GM12878 (cell line): ENCODE measurements around the gene IL4. TPM values are rescaled to one million over a fixed set of nuclear protein-coding genes. Genes with fewer than 3 reads are reported as not detected.

Experiments
- ATF7 ChIP-seq: fragments of 450-650 bp; IDR thresholded peaks from 2 replicates; pipeline ENCODE4 v1.6.1; 2016; ENCODE audit warnings: low read depth, mild to moderate bottlenecking
- CHD2 ChIP-seq: IDR thresholded peaks from 2 replicates; pipeline ENCODE4 v1.6.1; 2011; ENCODE audit warnings: low read depth, low read length, improper control_type of control experiment, borderline replicate concordance
- CREM ChIP-seq: IDR thresholded peaks from 2 replicates; pipeline ENCODE4 v1.6.1; 2014; ENCODE audit warnings: antibody characterized with exemption, low read depth
- ELK1 ChIP-seq: IDR thresholded peaks from 2 replicates; pipeline ENCODE4 v1.6.1; 2012; ENCODE audit warnings: low read depth, low read length, improper control_type of control experiment
- EZH2 ChIP-seq: IDR thresholded peaks from 2 replicates; pipeline ENCODE4 v1.6.1; 2012; ENCODE audit warnings: low read depth, mild to moderate bottlenecking, control low read depth, inconsistent platforms, low read length, borderline replicate concordance; ENCODE audit not compliant: control insufficient read depth
- HCFC1 ChIP-seq: fragments of 150-350 bp; IDR thresholded peaks from 2 replicates; pipeline ENCODE4 v1.6.1; 2014; ENCODE audit warnings: low read length
- IKZF2 ChIP-seq, 2 experiments: fragments of 450-650 bp; IDR thresholded peaks; 2 replicates each; pipeline ENCODE4 v1.6.1; 2017; ENCODE audit warnings: mild to moderate bottlenecking in 2 of 2, moderate library complexity in 2 of 2
- IRF4 ChIP-seq: IDR thresholded peaks from 2 replicates; pipeline ENCODE4 v1.6.1; 2011; ENCODE audit warnings: low read depth, low read length
- KDM1A ChIP-seq: fragments of 200-600 bp; sonication (generic); IDR thresholded peaks from 2 replicates; pipeline ENCODE4 v1.6.1; 2016; ENCODE audit warnings: borderline replicate concordance
- KLF5 ChIP-seq: fragments of 450-650 bp; IDR thresholded peaks from 2 replicates; pipeline ENCODE4 v1.6.1; 2014; ENCODE audit warnings: mild to moderate bottlenecking; ENCODE audit not compliant: partially characterized antibody
- MEF2A ChIP-seq: IDR thresholded peaks from 2 replicates; pipeline ENCODE4 v1.6.1; 2011; ENCODE audit warnings: low read depth, mild to moderate bottlenecking, low read length, moderate library complexity; ENCODE audit not compliant: insufficient read depth
- MXI1 ChIP-seq: fragments of 150-350 bp; IDR thresholded peaks from 2 replicates; pipeline ENCODE4 v1.6.1; 2011; ENCODE audit warnings: low read depth, mild to moderate bottlenecking, inconsistent platforms, low read length, improper control_type of control experiment
- NFIC ChIP-seq: IDR thresholded peaks from 2 replicates; pipeline ENCODE4 v1.6.1; 2012; ENCODE audit warnings: low read depth, mild to moderate bottlenecking, inconsistent platforms, low read length, moderate library complexity
- NFXL1 ChIP-seq: fragments of 450-650 bp; IDR thresholded peaks from 2 replicates; pipeline ENCODE4 v1.6.1; 2017; ENCODE audit warnings: antibody characterized with exemption, mild to moderate bottlenecking, borderline replicate concordance
- NR2F1 ChIP-seq: fragments of 450-650 bp; conservative IDR thresholded peaks from 2 replicates; pipeline ENCODE4 v1.6.1; 2017; ENCODE audit warnings: mild to moderate bottlenecking
- PAX8 ChIP-seq: fragments of 450-650 bp; IDR thresholded peaks from 2 replicates; pipeline ENCODE4 v1.6.1; 2017; ENCODE audit warnings: mild to moderate bottlenecking, moderate library complexity
- POLR2AphosphoS5 ChIP-seq: IDR thresholded peaks from 2 replicates; pipeline ENCODE4 v1.6.1; 2011; ENCODE audit warnings: mild to moderate bottlenecking, low read length, inconsistent platforms
- RAD21 ChIP-seq: IDR thresholded peaks from 2 replicates; pipeline ENCODE4 v1.6.1; 2011; ENCODE audit warnings: mild to moderate bottlenecking, low read depth, low read length, moderate library complexity; ENCODE audit not compliant: insufficient read depth
- RELA ChIP-seq: fragments of 450-650 bp; IDR thresholded peaks from 2 replicates; pipeline ENCODE4 v1.8.0; 2014; ENCODE audit warnings: borderline replicate concordance; ENCODE audit not compliant: partially characterized antibody
- RELB ChIP-seq: fragments of 450-650 bp; IDR thresholded peaks from 2 replicates; pipeline ENCODE4 v1.6.1; 2017; ENCODE audit warnings: low read depth, mild to moderate bottlenecking, moderate library complexity
- RUNX3 ChIP-seq: IDR thresholded peaks from 2 replicates; pipeline ENCODE4 v1.6.1; 2012; ENCODE audit warnings: low read length, inconsistent platforms
- SMAD5 ChIP-seq: IDR thresholded peaks from 2 replicates; pipeline ENCODE4 v1.6.1; 2016; ENCODE audit warnings: antibody characterized with exemption, low read depth
- SREBF2 ChIP-seq: IDR thresholded peaks from 2 replicates; pipeline ENCODE4 v1.6.1; 2012; ENCODE audit warnings: mild to moderate bottlenecking, low read length
- TAF1 ChIP-seq: IDR thresholded peaks from 2 replicates; pipeline ENCODE4 v1.6.1; 2011; ENCODE audit warnings: mild to moderate bottlenecking, low read depth, low read length, borderline replicate concordance
- TARDBP ChIP-seq: IDR thresholded peaks from 2 replicates; pipeline ENCODE4 v1.6.1; 2016; ENCODE audit warnings: borderline replicate concordance
- ZNF217 ChIP-seq: fragments of 450-650 bp; IDR thresholded peaks from 2 replicates; pipeline ENCODE4 v1.6.1; 2017; ENCODE audit warnings: antibody characterized with exemption, mild to moderate bottlenecking
- ZSCAN29 ChIP-seq: fragments of 450-650 bp; IDR thresholded peaks from 2 replicates; pipeline ENCODE4 v1.6.1; 2017; ENCODE audit warnings: mild to moderate bottlenecking, moderate library complexity
- polyA plus RNA-seq, 11 experiments: library from polyadenylated mRNA; depleted of rRNA in 4 of 11; unstranded in 6 of 11; stranded (reverse) in 5 of 11; fragments of >200 nt; fragmentation: Nextera tagmentation in 4 of 11; fragmentation: Illumina TruSeq in 1 of 11; extraction: Ambion mirVana in 4 of 11; extraction: Trizol in 1 of 11; gene quantifications; 1 replicate in 1 of 11; 2 replicates in 10 of 11; pipeline versions ENCODE4 v1.2.1 to v1.2.3, GENCODE V29; 2011 to 2016; ENCODE audit warnings: inconsistent platforms in 2 of 11, missing spikeins in 2 of 11, low read depth in 1 of 11
- total RNA-seq, 4 experiments: library from RNA; depleted of rRNA in 3 of 4; stranded (reverse); fragments of >200 nt in 3 of 4; fragmentation: Illumina TruSeq in 1 of 4; extraction: Trizol in 1 of 4; gene quantifications; 2 replicates each; pipeline versions ENCODE4 v1.2.1 to v1.2.3, GENCODE V29; 2013 to 2021
- TF ChIP-seq, protein P1 (sequence below): IDR thresholded peaks from 2 replicates; pipeline ENCODE4 v1.6.1; 2012; ENCODE audit warnings: low read depth, low read length, improper control_type of control experiment
- TF ChIP-seq, protein P2 (sequence below): fragments of 450-650 bp; IDR thresholded peaks from 2 replicates; pipeline ENCODE4 v1.6.1; 2017; ENCODE audit warnings: borderline replicate concordance

The IL4 gene
- total and polyA plus RNA-seq, 10 of the 15 experiments (the other 5 are each of a cell fraction or from before 2014, with no cell fraction given) = 0.20 to 0.80 (median 0.50) TPM; not detected in 7

DNA sequence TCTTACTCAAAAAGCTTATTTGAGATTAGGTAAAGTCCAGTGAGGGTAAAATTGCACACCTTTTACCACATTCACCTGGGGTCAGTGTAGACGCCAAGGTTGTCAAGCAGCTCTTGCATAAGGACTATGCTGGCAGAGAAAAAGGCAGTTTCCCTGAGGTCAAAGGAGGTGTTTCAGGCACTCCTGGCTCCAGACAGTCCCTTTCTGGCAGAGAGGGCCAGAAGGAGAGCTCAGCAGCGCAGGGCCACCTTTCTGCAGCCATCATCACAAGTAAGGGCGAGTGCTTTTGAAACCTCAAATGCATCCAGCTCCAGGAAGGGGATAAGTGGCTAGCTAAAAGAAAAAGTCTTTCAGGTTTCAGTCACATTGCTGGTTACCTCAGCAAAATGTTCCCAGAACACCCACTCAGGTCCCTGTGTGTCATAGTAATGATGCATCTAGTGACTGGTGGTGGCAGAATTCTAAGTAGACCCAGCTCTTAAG lies 32.5 kb upstream of the IL4 start (continued):
- no peak for TF ChIP-seq NFXL1
- no peak for TF ChIP-seq PAX8
- TF ChIP-seq, protein P1, sequence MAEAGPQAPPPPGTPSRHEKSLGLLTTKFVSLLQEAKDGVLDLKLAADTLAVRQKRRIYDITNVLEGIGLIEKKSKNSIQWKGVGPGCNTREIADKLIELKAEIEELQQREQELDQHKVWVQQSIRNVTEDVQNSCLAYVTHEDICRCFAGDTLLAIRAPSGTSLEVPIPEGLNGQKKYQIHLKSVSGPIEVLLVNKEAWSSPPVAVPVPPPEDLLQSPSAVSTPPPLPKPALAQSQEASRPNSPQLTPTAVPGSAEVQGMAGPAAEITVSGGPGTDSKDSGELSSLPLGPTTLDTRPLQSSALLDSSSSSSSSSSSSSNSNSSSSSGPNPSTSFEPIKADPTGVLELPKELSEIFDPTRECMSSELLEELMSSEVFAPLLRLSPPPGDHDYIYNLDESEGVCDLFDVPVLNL = no peak
- peak; percentile 47; the same call in 1 of the 2 replicates for TF ChIP-seq NR2F1
- no peak for TF ChIP-seq SREBF2
- TF ChIP-seq CHD2 = 0 out of 2 replicates have a peak, but pooled peaks have one; percentile 19
- TF ChIP-seq ZNF217 = no peak
- no peak for TF ChIP-seq KDM1A
- TF ChIP-seq IRF4 = peak; percentile 65; the same call in 1 of the 2 replicates
- TF ChIP-seq RELB = peak; percentile 63; the same call in 1 of the 2 replicates
- TF ChIP-seq MXI1 = no peak
- TF ChIP-seq IKZF2 (IDR thresholded peaks at IDR 0.05) = peak; percentile 78 to 82; a peak in 2 of 4 replicates
- 0 out of 2 replicates have a peak, but pooled peaks have one; percentile 26 for TF ChIP-seq MEF2A
- peak; percentile 81 for TF ChIP-seq RUNX3
- 0 out of 2 replicates have a peak, but pooled peaks have one; percentile 16 for TF ChIP-seq TAF1
- TF ChIP-seq RELA = no peak
- TF ChIP-seq EZH2 = no peak
- peak; percentile 79; the same call in 1 of the 2 replicates for TF ChIP-seq CREM
- no peak for TF ChIP-seq RAD21
- no peak for TF ChIP-seq SMAD5
- TF ChIP-seq NFIC = peak; percentile 85
- TF ChIP-seq POLR2AphosphoS5 = no peak
- no peak for TF ChIP-seq ELK1
- TF ChIP-seq HCFC1 = no peak
- peak; percentile 80 for TF ChIP-seq ATF7
- TF ChIP-seq ZSCAN29 = peak; percentile 89
- no peak for TF ChIP-seq KLF5
- no peak for TF ChIP-seq TARDBP
- TF ChIP-seq, protein P2, sequence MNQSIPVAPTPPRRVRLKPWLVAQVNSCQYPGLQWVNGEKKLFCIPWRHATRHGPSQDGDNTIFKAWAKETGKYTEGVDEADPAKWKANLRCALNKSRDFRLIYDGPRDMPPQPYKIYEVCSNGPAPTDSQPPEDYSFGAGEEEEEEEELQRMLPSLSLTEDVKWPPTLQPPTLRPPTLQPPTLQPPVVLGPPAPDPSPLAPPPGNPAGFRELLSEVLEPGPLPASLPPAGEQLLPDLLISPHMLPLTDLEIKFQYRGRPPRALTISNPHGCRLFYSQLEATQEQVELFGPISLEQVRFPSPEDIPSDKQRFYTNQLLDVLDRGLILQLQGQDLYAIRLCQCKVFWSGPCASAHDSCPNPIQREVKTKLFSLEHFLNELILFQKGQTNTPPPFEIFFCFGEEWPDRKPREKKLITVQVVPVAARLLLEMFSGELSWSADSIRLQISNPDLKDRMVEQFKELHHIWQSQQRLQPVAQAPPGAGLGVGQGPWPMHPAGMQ = no peak
